ENCODE results near the gene TRRAP. TPM values are rescaled to one million over a fixed set of nuclear protein-coding genes. Genes with fewer than 3 reads are reported as not detected.

Gene TRRAP
- total and polyA plus RNA-seq, 10 donors: 8.4 to 73.4 (median 57.5) TPM

GRCh38 chr7:99038086-99038855 lies 159.9 kb downstream of the TRRAP start:
- 94 to 97% (median 95%) methylated on average over 23 to 25 of the region's 25 CpGs for WGBS, 5 donors

GRCh38 chr7:99039384-99039891 lies 161.1 kb downstream of the TRRAP start:
- 89 to 97% (median 95%) methylated on average over 8 of the region's 8 CpGs for WGBS, 5 donors
- no peaks in the 10 kb centered on the region for H3K9me3 ChIP-seq
- peaks cover 0 to 18% (median 7%) of the 10 kb centered on the region in 6 donors for H3K4me1 ChIP-seq
- H3K4me3 ChIP-seq: no peak overlapping the region
- H3K27ac ChIP-seq: no peak overlapping the region
- H3K36me3 ChIP-seq: peaks cover 7 to 100% (median 87%) of the 10 kb centered on the region in 6 donors
- TF ChIP-seq CTCF (IDR thresholded peaks at IDR 0.05 in 8 of 11, conservative IDR thresholded peaks at IDR 0.05 in 3 of 11) (no peak), POLR2AphosphoS5 (IDR thresholded peaks at IDR 0.05) (no peak), POLR2A (IDR thresholded peaks at IDR 0.05) (no peak)
- intact Hi-C loops (cut with DNase I; ENCODE audit: low total_unique reads): no loop called here
- no peak for DNase-seq
- no peaks in the 10 kb centered on the region for H3K27me3 ChIP-seq (replicated peaks in 1 of 7)

More at GRCh38 chr7:99038086-99038855, 159.9 kb downstream of the TRRAP start:
- Histone ChIP-seq H3K27ac (no peak overlapping the region), H3K4me3 (no peak overlapping the region), H3K27me3 (replicated peaks in 1 of 7) (no peaks in the 10 kb centered on the region), H3K4me1 (peaks cover 0 to 18% (median 7%) of the 10 kb centered on the region in 6 donors), H3K9me3 (no peaks in the 10 kb centered on the region), H3K36me3 (peaks cover 7 to 100% (median 91%) of the 10 kb centered on the region in 6 donors)
- intact Hi-C loops (cut with DNase I; ENCODE audit: low total_unique reads): no loop called here
- no peak for TF ChIP-seq POLR2AphosphoS5 (IDR thresholded peaks at IDR 0.05)
- no peak for TF ChIP-seq CTCF (IDR thresholded peaks at IDR 0.05 in 8 of 11, conservative IDR thresholded peaks at IDR 0.05 in 3 of 11)
- no peak for TF ChIP-seq POLR2A (IDR thresholded peaks at IDR 0.05)
- no peak for DNase-seq

GRCh38 chr7:99040104-99040958 lies 162.0 kb downstream of the TRRAP start:
- Histone ChIP-seq H3K4me3 (no peak overlapping the region), H3K36me3 (peaks cover 3 to 100% (median 86%) of the 10 kb centered on the region in 6 donors), H3K9me3 (no peaks in the 10 kb centered on the region), H3K4me1 (peaks cover 0 to 18% (median 7%) of the 10 kb centered on the region in 6 donors), H3K27ac (peak overlapping the region in 5 of 8 donors; percentile 17 to 64 (median 57)), H3K27me3 (replicated peaks in 1 of 7) (no peaks in the 10 kb centered on the region)
- TF ChIP-seq POLR2AphosphoS5 (IDR thresholded peaks at IDR 0.05) (peak in 2 of 3 donors; percentile 35 to 48), CTCF (IDR thresholded peaks at IDR 0.05 in 8 of 11, conservative IDR thresholded peaks at IDR 0.05 in 3 of 11) (peak; percentile 58 to 82 (median 70)), POLR2A (IDR thresholded peaks at IDR 0.05) (no peak)
- WGBS, 5 donors: 72 to 78% (median 74%) methylated on average over 30 to 31 of the region's 31 CpGs
- intact Hi-C loops (cut with DNase I; ENCODE audit: low total_unique reads): loop anchor here (2.0 to 10.0 kb wide), 2 partner anchors 104 to 270 kb away; partner anchors contain the start of gene SMURF1
- peak; percentile 81 for DNase-seq
